H7 (cell line): ENCODE results near the gene TBC1D14. TPM values are rescaled to one million over a fixed set of nuclear protein-coding genes. Genes with fewer than 3 reads are reported as not detected.

ENCODE experiments used
- DNase-seq: peaks from one replicate; pipeline ENCODE4 v3.0.0; 2012
- H3K27me3 ChIP-seq: 2 replicates; pipeline ENCODE4 v1.6.0; 2011; ENCODE audit warnings: mild to moderate bottlenecking, low read length; ENCODE audit not compliant: control insufficient read depth, insufficient read depth
- H3K36me3 ChIP-seq: replicated peaks from 2 replicates; pipeline ENCODE4 v1.5.1; 2011; ENCODE audit warnings: low read length; ENCODE audit not compliant: control insufficient read depth, insufficient read depth
- H3K4me3 ChIP-seq: 2 replicates; pipeline ENCODE4 v1.5.1; 2011; ENCODE audit warnings: low read depth, mild to moderate bottlenecking, control low read depth, low read length, moderate library complexity; ENCODE audit not compliant: insufficient read depth
- total RNA-seq: library from RNA; depleted of rRNA; stranded (reverse); fragments of >200 nt; shearing (Covaris generic); gene quantifications from 2 replicates; pipeline ENCODE4 v1.2.3, GENCODE V29; 2014

Gene TBC1D14
- total RNA-seq, 1 experiment from 2014 or later: 55.8 TPM

DNA sequence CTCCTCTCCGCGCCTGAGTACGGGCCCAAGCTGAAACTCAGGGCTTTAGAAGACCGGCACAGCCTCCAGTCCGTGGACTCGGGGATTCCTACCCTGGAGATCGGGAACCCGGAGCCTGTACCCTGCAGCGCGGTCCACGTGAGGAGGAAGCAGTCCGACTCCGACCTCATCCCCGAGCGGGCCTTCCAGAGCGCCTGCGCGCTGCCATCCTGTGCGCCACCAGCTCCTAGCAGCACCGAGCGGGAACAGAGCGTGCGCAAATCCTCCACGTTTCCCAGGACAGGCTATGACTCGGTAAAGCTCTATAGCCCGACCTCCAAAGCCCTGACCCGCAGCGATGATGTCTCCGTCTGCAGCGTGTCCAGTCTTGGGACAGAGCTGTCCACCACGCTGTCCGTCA is 13.9 kb downstream of the TBC1D14 start:
- peaks cover 6% of the 10 kb centered on the region for H3K36me3 ChIP-seq
- no peaks in the 10 kb centered on the region for H3K27me3 ChIP-seq
- no peak overlapping the region for H3K4me3 ChIP-seq
- no peak for DNase-seq

DNA sequence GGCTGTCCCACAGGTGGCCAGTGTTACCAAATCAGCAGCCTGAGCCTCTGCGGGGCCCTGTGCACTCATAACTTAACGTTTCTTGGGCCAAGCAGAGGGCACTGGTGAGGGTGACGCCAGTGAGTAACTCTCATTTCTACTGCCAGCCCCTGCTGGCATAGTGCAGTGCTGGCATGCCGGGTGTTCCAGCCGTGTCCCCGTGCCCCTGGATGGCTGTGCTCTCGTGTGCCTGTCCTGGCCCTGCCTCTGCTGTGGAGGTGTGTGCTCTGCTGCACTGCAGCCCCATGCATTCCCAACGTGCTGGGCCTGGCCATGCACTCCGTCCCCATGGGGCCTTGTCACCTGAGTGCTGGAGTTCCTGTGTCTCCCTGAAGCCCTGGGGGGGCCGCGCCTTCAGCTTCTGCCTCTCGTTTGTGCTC is 14.7 kb downstream of the TBC1D14 start:
- H3K27me3 ChIP-seq: no peaks in the 10 kb centered on the region
- H3K4me3 ChIP-seq: no peak overlapping the region
- no peak for DNase-seq
- H3K36me3 ChIP-seq: peaks cover 6% of the 10 kb centered on the region

DNA sequence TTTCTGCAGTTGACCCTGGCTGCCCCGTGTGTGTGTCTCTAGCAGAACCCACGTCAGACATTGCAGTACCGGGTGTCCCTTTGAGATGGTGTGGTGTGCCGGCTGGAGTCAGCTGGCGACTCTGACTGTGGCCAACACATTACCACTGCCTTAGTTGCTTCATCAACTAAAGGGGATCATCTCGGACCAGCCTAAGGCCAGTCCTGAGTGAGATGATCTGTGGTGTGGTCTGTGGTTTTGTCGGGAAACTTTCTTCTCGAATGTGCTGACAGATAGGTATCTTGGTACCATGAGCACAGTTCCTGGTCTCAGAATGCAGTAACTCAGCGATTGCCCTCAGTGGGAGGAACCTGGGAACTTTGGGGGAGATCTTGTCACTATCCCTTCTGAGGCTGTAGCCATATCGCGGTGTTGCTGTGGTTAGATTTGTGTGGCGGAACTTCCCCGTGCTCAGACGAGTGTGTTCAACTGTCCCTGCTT is 15.8 kb downstream of the TBC1D14 start:
- no peak for DNase-seq
- Histone ChIP-seq H3K36me3 (peaks cover 6% of the 10 kb centered on the region), H3K27me3 (no peaks in the 10 kb centered on the region), H3K4me3 (no peak overlapping the region)

DNA sequence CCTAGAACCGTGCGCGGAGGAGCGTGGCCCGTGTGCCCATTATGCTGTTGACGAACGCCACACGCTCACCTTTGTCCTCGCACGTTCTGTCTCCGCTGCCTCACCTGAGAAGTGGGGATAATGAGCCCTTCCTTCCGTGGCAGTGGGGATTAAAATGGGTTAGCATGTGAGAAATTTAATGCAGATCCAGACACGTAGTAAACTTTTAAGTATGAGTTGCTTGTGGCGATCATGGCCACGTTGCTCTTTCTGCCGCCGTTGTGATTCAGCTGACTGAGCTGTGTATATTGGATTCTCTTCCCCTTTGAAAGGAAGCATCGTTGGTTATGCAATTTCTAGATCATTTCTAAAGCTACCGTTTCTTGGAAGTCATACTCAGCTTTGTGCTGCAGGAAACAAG is 16.5 kb downstream of the TBC1D14 start:
- no peak for DNase-seq
- peaks cover 6% of the 10 kb centered on the region for H3K36me3 ChIP-seq
- no peak overlapping the region for H3K4me3 ChIP-seq
- no peaks in the 10 kb centered on the region for H3K27me3 ChIP-seq

DNA sequence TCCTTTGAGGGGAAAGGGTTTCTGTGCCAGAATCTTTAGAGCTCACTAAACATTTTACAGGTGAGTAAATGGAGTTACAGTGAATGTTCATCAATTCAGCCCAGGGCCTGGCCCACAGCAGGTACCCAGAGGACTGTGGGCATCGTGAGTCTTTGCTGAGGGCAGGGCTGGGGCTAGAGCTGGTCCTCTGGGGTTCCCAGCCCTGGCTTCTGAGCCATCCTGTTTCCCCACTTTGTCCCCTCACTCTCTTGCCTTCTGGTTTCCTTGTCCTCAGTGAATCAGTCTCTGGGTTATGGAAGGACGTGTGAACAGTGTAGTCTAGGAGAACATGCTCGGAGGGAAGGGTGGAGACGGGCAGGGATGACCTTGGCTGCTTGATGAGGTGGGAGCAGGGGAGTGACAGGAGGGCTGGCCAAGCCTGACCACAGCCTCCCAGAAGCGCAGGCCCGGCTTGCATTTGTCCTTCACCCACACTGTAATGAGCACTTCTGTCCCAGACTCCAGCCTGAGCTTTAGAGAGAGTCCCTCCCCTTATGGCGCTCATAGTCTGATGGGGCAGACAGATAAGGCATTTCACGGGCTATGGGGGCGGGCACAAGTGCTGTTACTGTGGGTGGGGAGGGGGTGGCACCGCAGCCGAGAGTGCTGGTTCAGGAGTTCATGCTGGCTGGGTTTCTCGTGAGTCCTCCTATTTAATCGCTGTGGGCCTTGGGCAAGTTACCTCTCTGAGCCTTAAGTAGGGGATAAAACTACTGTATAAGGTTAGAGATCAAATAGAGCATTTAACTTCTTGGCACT is 17.3 kb downstream of the TBC1D14 start:
- Histone ChIP-seq H3K4me3 (no peak overlapping the region), H3K27me3 (no peaks in the 10 kb centered on the region), H3K36me3 (peaks cover 6% of the 10 kb centered on the region)
- no peak for DNase-seq

DNA sequence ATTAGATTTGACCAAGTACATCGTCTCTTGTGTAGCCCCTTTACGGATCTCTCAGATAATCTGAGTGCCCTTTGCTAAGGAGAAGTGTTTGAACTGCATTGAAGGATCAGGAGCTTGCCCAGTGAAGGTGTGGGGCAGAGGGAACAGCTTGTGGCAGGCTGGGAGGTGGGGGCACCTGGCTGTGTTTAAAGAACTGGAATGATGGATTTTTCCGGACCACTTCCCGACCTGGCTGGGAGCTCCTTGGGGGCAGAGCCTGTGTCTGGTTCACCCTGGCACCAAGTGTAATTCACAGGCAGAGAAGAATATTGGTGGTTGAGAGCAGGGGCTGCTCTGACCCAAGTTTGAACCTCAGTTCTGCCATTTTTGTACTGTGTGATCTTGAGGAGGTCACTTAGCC is 18.5 kb downstream of the TBC1D14 start:
- no peak for DNase-seq
- Histone ChIP-seq H3K36me3 (peaks cover 6% of the 10 kb centered on the region), H3K27me3 (no peaks in the 10 kb centered on the region), H3K4me3 (no peak overlapping the region)

DNA sequence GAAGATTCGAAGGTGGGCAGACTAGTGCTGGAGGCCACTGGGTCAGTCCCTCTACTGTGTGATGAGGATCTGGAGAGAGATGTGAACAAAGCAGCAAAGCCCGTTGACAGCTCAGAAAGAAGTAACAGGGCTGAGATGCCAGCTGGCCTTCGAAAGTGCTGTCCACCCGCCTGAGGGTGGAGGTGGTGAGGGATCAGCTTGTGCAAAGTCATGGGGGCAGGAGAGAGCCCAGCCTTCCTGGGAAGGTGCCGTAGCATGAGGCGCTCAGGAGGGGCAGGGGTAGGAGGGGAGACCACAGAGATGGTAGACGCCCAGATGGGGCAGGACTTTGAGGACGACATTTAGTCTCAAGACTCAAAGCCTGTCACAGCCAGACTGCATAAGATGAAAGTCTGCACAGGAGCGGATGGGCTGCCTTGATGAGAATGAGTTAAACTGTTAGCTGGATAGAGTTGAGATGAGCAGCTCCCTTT is 19.7 kb downstream of the TBC1D14 start:
- Histone ChIP-seq H3K4me3 (no peak overlapping the region), H3K27me3 (no peaks in the 10 kb centered on the region), H3K36me3 (no peaks in the 10 kb centered on the region; the same call in 1 of the 2 replicates)
- DNase-seq: no peak

DNA sequence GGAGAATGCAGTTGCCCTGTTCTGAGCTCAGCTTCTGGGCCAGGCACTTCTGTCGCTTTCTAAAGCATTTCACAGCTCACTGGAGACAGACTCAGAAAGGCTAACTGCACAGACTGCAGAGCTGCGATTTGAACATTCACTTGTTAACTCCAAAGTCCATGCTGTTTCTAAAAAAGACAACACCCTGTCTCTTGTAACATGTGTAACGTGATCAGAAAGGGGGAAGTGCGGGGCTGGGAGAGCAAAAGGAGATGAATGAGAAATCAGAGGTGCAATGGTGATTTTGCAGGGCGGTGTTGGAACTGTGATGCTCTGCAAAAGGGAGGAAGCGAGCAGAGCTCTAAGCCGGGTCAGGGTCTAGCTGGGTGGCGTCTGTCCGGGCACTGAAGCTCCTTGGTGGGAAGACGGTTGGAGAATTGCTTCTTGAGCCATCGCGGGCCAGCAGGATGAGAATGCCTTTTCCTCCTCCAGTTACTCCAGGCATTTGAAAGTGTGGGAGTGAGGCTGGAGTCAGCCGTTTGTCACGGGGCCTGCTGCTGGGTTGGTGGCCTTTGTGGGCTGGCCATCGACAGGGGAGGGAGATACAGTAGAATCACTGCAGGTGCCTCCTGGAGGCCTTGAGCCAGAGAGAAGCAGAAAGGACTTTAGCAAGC is 20.3 kb downstream of the TBC1D14 start:
- Histone ChIP-seq H3K27me3 (no peaks in the 10 kb centered on the region), H3K36me3 (no peaks in the 10 kb centered on the region), H3K4me3 (no peak overlapping the region)
- no peak for DNase-seq

DNA sequence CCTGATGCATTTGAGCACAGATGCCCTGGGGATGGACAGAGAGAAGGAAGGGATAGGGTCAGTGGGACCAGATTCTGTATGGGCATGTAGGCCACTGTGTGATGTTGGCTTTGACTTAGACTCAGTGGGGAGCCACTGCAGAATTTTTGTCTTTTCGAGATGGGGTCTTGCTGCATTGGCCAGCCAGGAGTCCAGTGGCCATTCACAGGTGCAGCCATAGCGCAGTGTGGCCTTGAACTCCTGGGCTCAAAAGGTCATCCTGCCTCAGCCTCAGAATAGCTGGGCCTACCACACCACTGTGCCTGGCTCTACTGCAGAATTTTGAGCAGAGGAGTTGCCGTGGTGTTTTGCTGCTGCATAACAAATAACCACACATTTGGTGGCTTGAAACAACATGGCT is 22.8 kb downstream of the TBC1D14 start:
- H3K27me3 ChIP-seq: no peaks in the 10 kb centered on the region
- H3K4me3 ChIP-seq: no peak overlapping the region
- DNase-seq: no peak
- H3K36me3 ChIP-seq: no peaks in the 10 kb centered on the region

DNA sequence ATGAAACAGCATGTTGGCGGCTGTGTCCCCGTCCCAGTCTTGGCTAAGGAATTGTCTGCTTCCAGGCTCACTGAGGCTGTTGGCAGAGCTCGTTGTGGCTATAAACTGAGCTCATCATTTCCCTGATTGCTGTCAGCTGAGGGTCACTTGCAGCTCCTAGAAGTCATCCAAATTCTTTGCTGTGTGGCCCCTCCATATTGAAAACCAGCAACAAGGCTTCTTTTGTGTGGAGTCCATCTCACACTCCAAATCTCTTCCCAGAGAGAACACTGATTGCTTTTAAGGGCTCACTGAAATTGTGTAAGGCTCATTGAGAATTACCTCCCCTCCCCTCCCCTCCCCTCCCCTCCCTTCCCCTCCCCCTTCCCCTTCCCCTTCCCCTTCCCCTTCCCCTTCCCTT is 23.3 kb downstream of the TBC1D14 start:
- no peaks in the 10 kb centered on the region for H3K27me3 ChIP-seq
- H3K36me3 ChIP-seq: no peaks in the 10 kb centered on the region
- no peak overlapping the region for H3K4me3 ChIP-seq
- no peak for DNase-seq

DNA sequence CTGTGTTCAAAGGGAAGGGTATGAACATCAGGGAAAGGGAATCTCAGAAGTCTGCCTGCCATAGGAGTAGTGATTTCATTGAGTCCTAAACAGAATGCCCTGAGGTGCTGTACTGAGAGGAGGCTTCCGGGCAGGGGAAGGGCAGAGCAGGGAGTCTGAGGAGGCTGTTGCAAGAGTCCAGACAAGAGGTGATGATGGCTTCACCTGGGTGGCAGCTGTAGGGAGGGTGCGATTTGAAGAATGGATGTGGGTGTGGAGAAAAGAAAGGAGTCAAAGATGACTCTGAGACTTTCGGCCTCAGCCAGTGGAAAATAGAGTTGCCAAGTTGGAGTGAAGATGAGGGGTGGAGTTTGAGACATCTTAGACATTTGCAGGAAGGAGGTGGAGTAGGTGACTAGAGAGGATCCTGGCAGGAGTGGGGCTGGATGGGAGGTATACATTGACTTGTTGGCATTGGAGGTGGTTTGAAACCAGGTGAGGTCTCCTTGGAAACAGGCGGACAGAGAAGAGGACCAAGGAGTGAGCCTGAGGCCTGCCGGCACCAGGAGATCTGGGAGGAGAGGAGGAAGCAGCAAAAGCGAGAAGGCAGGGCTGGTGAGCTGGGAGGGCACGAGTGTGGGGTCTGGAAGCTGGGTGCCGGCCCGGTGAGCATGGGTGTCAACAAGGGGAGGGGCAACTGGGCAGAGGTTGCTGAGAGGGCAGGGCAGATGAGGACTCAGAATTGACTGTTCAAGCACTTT is 24.2 kb downstream of the TBC1D14 start:
- Histone ChIP-seq H3K27me3 (no peaks in the 10 kb centered on the region), H3K36me3 (no peaks in the 10 kb centered on the region), H3K4me3 (no peak overlapping the region)
- DNase-seq: no peak

DNA sequence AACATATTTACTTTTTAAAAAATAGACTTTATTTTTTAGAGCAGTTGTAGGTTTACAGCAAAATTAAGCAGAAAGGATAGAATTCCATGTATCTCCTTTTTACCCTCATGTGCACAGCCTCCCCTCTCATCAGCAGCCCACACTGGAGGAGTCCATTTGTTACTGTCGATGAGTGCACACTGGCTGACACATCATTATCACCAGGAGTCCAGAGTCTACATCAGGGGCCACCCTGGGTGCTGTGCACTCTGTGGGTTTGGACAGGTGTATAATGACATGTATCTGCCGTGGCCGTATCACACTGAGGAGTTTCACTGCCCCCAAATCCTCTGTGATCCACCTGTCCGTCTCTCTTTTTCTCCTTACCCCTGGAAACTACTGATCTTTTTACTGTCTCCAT is 26.3 kb downstream of the TBC1D14 start:
- no peak for DNase-seq
- no peaks in the 10 kb centered on the region for H3K36me3 ChIP-seq

DNA sequence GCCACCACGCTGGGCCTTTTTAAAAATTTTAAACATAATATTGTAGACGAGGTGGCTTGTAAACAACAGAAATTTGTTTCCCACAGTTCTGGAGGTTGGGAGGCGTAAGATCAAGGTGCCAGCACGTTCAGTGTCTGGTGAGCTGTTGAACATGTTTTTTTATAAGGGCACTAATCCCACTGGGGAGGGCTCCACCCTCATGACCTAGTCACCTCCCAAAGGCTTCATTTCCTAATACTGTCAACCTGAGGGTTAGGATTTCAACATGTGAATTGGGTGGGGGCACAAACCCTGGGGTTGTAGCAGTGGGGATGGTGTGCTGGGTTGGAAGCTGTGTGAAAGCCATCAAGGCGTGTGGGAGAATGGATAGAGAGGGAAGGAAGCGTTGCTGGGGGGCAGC is 27.6 kb downstream of the TBC1D14 start:
- no peaks in the 10 kb centered on the region for H3K36me3 ChIP-seq
- no peak for DNase-seq
- no peak overlapping the region for H3K4me3 ChIP-seq
- no peaks in the 10 kb centered on the region for H3K27me3 ChIP-seq

More for the DNA sequence above, 26.3 kb downstream of the TBC1D14 start:
- no peak overlapping the region for H3K4me3 ChIP-seq
- no peaks in the 10 kb centered on the region for H3K27me3 ChIP-seq

DNA sequence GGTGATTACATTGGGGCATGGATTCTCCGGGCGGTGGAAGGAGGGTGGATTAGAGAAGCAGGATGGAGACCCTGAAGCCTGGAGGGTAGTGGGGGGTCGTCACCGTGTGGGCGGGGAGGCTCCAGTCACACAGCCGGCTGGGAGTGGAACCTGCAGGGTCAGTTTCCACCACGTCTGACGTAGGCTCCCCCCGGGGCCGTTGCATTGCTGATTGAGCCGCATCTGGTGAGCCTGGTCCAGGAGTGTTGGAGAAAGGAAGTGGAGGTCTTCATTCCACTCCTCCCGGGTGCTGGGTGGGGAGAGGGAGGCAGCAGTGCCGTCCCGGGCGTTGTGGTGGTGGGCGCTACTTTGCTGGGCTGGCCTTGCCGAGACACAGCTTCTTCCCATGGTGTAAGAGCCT is 28.1 kb downstream of the TBC1D14 start:
- no peaks in the 10 kb centered on the region for H3K36me3 ChIP-seq
- H3K4me3 ChIP-seq: no peak overlapping the region
- no peaks in the 10 kb centered on the region for H3K27me3 ChIP-seq
- peak; percentile 62 for DNase-seq

DNA sequence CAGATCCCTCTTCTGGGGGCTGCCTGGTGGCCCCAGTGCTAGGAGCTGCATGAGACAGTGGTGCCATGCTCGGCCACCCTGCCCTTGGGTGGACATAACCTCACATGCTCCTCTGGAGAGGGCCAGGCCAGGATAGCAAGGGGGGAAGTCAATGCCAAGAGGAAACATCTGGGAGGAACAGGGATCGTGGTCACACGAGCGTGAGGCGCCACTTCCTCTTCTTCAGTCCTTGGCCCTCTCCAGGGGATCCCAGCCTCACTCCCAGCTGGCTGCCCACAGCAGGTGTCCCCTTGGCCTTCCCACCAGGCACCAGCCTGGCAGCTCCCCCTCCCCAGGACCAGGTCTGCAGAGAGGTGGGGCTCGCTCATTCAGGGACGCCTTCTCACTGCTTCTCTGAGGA is 28.6 kb downstream of the TBC1D14 start:
- no peak overlapping the region for H3K4me3 ChIP-seq
- H3K27me3 ChIP-seq: no peaks in the 10 kb centered on the region
- no peak for DNase-seq
- H3K36me3 ChIP-seq: no peaks in the 10 kb centered on the region
